HG03575 (cell line): ENCODE measurements around the gene STK33.

Source experiments
- ATAC-seq: cut with Tn5 transposase; IDR thresholded peaks from one replicate; pipeline ENCODE4 v1.9.1; 2021; ENCODE audit not compliant: unreplicated experiment, insufficient number of reproducible peaks, low FRiP score; ENCODE audit errors: extremely low read depth

Gene STK33

GRCh38 chr11:8605971-8606563 is 12.0 kb upstream of the STK33 start:
- no peak for ATAC-seq

- ATAC-seq, result no peak
Measured at GRCh38 chr11:8604078-8604723, 10.2 kb upstream of the STK33 start.

- no peak for ATAC-seq
Measured at GRCh38 chr11:8603696-8604077, 9.7 kb upstream of the STK33 start.

- no peak for ATAC-seq
Measured at GRCh38 chr11:8601376-8602133, 7.5 kb upstream of the STK33 start.

- ATAC-seq, result no peak
Measured at GRCh38 chr11:8598506-8598905, 4.5 kb upstream of the STK33 start.

- no peak for ATAC-seq
Measured at GRCh38 chr11:8597182-8597581, 3.2 kb upstream of the STK33 start.

GRCh38 chr11:8596504-8597046 is 2.5 kb upstream of the STK33 start:
- ATAC-seq, result no peak

- ATAC-seq, result no peak
Measured at GRCh38 chr11:8593455-8593854, 573 bp downstream of the STK33 start.

- ATAC-seq, result no peak
Measured at GRCh38 chr11:8587915-8588314, 6.1 kb downstream of the STK33 start.

GRCh38 chr11:8586805-8587204 is 7.2 kb downstream of the STK33 start:
- ATAC-seq, result no peak

- ATAC-seq, result no peak
Measured at GRCh38 chr11:8586184-8586583, 7.8 kb downstream of the STK33 start.

GRCh38 chr11:8584511-8584910 is 9.5 kb downstream of the STK33 start:
- ATAC-seq, result no peak

- ATAC-seq, result no peak
Measured at GRCh38 chr11:8584082-8584481, 9.9 kb downstream of the STK33 start.

GRCh38 chr11:8581300-8581699 is 12.7 kb downstream of the STK33 start:
- no peak for ATAC-seq

- ATAC-seq, result no peak
Measured at GRCh38 chr11:8577791-8578581, 16.0 kb downstream of the STK33 start.

- no peak for ATAC-seq
Measured at GRCh38 chr11:8574798-8575197, 19.2 kb downstream of the STK33 start.

GRCh38 chr11:8573777-8574176 is 20.3 kb downstream of the STK33 start:
- ATAC-seq, result no peak

GRCh38 chr11:8567602-8568198 is 26.3 kb downstream of the STK33 start:
- ATAC-seq, result no peak

GRCh38 chr11:8566613-8567210 is 27.3 kb downstream of the STK33 start:
- ATAC-seq, result no peak
